WTC11 (cell line): Measurements from ENCODE around the gene SAP130. TPM values are rescaled to one million over a fixed set of nuclear protein-coding genes. Genes with fewer than 3 reads are reported as not detected.

ENCODE experiments used
- ATAC-seq: fragments of 200-7000 bp; cut with Tn5 transposase; 2 replicates; pipeline ENCODE4 v1.10.0; 2021; ENCODE audit warnings: mild to moderate bottlenecking, moderate library complexity
- CTCF ChIA-PET: fragments of 300-600 bp; sonication (Branson Sonifier 250); formaldehyde crosslinking; loops from one replicate; lab custom pipeline; 2021; ENCODE audit warnings: antibody characterized with exemption; lab: Charles Lee
- POLR2A ChIA-PET: fragments of 350-600 bp; sonication (Branson Sonifier 250); formaldehyde crosslinking; loops from one replicate; lab custom pipeline; 2021; ENCODE audit warnings: antibody characterized with exemption; lab: Charles Lee
- DNase-seq: peaks from one replicate; pipeline ENCODE4 v3.0.0; 2021; ENCODE audit warnings: low spot score
- H3K27ac Mint-ChIP-seq: 2 replicates; pipeline ENCODE4 v1.8.0; 2021; ENCODE audit warnings: mixed read lengths
- H3K27me3 Mint-ChIP-seq: 2 replicates; pipeline ENCODE4 v1.8.0; 2021; ENCODE audit warnings: low read depth, mild to moderate bottlenecking, moderate library complexity, mixed read lengths
- H3K36me3 Mint-ChIP-seq: 2 replicates; pipeline ENCODE4 v1.8.0; 2021; ENCODE audit warnings: mixed read lengths
- H3K4me1 Mint-ChIP-seq: 2 replicates; pipeline ENCODE4 v1.8.0; 2022; ENCODE audit warnings: mixed read lengths
- H3K4me3 Mint-ChIP-seq: 2 replicates; pipeline ENCODE4 v1.8.0; 2021; ENCODE audit warnings: mild to moderate bottlenecking, moderate library complexity, mixed read lengths
- H3K9me3 Mint-ChIP-seq: 2 replicates; pipeline ENCODE4 v1.8.0; 2021; ENCODE audit warnings: mixed read lengths
- CREB1 ChIP-seq: sonication (generic); formaldehyde crosslinking; IDR thresholded peaks from 2 replicates; pipeline ENCODE4 v1.8.0; 2023; ENCODE audit warnings: mild to moderate bottlenecking, missing genetic modification reagents
- CTCF ChIP-seq: fragments of 200-600 bp; IDR thresholded peaks from 2 replicates; pipeline ENCODE4 v1.8.0; 2022; ENCODE audit warnings: antibody characterized with exemption
- E2F4 ChIP-seq: sonication (generic); formaldehyde crosslinking; IDR thresholded peaks from 2 replicates; pipeline ENCODE4 v1.8.1; 2022; ENCODE audit warnings: low read depth, mild to moderate bottlenecking, moderate library complexity, missing genetic modification reagents, borderline replicate concordance
- EMX1 ChIP-seq: fragments of 250-450 bp; sonication (Bioruptor Pico); IDR thresholded peaks from 2 replicates; pipeline ENCODE4 v1.8.0; 2021; ENCODE audit warnings: mild to moderate bottlenecking
- ETV6 ChIP-seq: sonication (generic); formaldehyde crosslinking; IDR thresholded peaks from 2 replicates; pipeline ENCODE4 v1.8.1; 2022; ENCODE audit warnings: mild to moderate bottlenecking, missing genetic modification reagents
- FOXJ3 ChIP-seq: sonication (generic); formaldehyde crosslinking; IDR thresholded peaks from 2 replicates; pipeline ENCODE4 v1.9.0; 2021; ENCODE audit warnings: missing genetic modification reagents, mild to moderate bottlenecking, borderline replicate concordance
- FOXP1 ChIP-seq: sonication (generic); formaldehyde crosslinking; IDR thresholded peaks from 2 replicates; pipeline ENCODE4 v1.8.0; 2022; ENCODE audit warnings: missing genetic modification reagents, mild to moderate bottlenecking, moderate library complexity, borderline replicate concordance
- GABPB1 ChIP-seq: sonication (generic); formaldehyde crosslinking; IDR thresholded peaks from 2 replicates; pipeline ENCODE4 v1.8.1; 2023; ENCODE audit warnings: mild to moderate bottlenecking, missing genetic modification reagents
- GRHL2 ChIP-seq: fragments of 250-450 bp; sonication (Bioruptor Pico); IDR thresholded peaks from 2 replicates; pipeline ENCODE4 v1.8.0; 2022; ENCODE audit warnings: mild to moderate bottlenecking, moderate library complexity; ENCODE audit not compliant: insufficient replicate concordance, severe bottlenecking
- KAT7 ChIP-seq: sonication (generic); formaldehyde crosslinking; IDR thresholded peaks from 2 replicates; pipeline ENCODE4 v1.8.1; 2023; ENCODE audit warnings: missing genetic modification reagents, mild to moderate bottlenecking, borderline replicate concordance
- MAX ChIP-seq: sonication (generic); formaldehyde crosslinking; IDR thresholded peaks from 2 replicates; pipeline ENCODE4 v1.8.0; 2022; ENCODE audit warnings: mild to moderate bottlenecking, missing genetic modification reagents
- SMAD3 ChIP-seq: sonication (generic); formaldehyde crosslinking; IDR thresholded peaks from 2 replicates; pipeline ENCODE4 v1.8.0; 2022; ENCODE audit warnings: missing genetic modification reagents, mild to moderate bottlenecking, borderline replicate concordance
- SOX15 ChIP-seq: fragments of 250-450 bp; sonication (Bioruptor Pico); IDR thresholded peaks from 2 replicates; pipeline ENCODE4 v1.9.0; 2021; ENCODE audit warnings: mild to moderate bottlenecking
- SP1 ChIP-seq: sonication (generic); formaldehyde crosslinking; conservative IDR thresholded peaks from 2 replicates; pipeline ENCODE4 v1.8.1; 2022; ENCODE audit warnings: missing genetic modification reagents
- TCF7 ChIP-seq: sonication (generic); formaldehyde crosslinking; IDR thresholded peaks from 2 replicates; pipeline ENCODE4 v1.8.0; 2022; ENCODE audit warnings: mild to moderate bottlenecking, low read depth, missing genetic modification reagents, moderate library complexity
- USF2 ChIP-seq: sonication (generic); formaldehyde crosslinking; IDR thresholded peaks from 2 replicates; pipeline ENCODE4 v1.8.1; 2023; ENCODE audit warnings: mild to moderate bottlenecking, missing genetic modification reagents, moderate library complexity
- ZNF532 ChIP-seq: fragments of 250-450 bp; sonication (Bioruptor Pico); IDR thresholded peaks from 2 replicates; pipeline ENCODE4 v1.9.0; 2021; ENCODE audit warnings: mild to moderate bottlenecking, borderline replicate concordance
- ZNF671 ChIP-seq: fragments of 250-450 bp; sonication (Bioruptor Pico); IDR thresholded peaks from 2 replicates; pipeline ENCODE4 v1.8.0; 2021; ENCODE audit warnings: mild to moderate bottlenecking
- total RNA-seq: library from RNA; stranded (reverse); gene quantifications from 3 replicates; pipeline ENCODE4 v1.2.3, GENCODE V29; 2021

The SAP130 gene
- total RNA-seq, 1 experiment from 2014 or later: 45.6 TPM

- Mint-ChIP-seq H3K4me3 (no peak overlapping the region), H3K36me3 (peaks cover 16% of the 10 kb centered on the region), H3K27me3 (peaks cover 41% of the 10 kb centered on the region), H3K4me1 (no peaks in the 10 kb centered on the region), H3K9me3 (peaks cover 57% of the 10 kb centered on the region), H3K27ac (no peak overlapping the region)
- no peak for TF ChIP-seq FOXP1 (CRISPR knock-in tag)
- no peak for TF ChIP-seq EMX1
- no peak for TF ChIP-seq TCF7
- TF ChIP-seq ZNF671 (CRISPR knock-in tag): no peak
- TF ChIP-seq CTCF: no peak
- TF ChIP-seq SP1 (CRISPR knock-in tag): no peak
- TF ChIP-seq GABPB1 (CRISPR knock-in tag): no peak
- no peak for TF ChIP-seq USF2 (CRISPR knock-in tag)
- TF ChIP-seq MAX: no peak
- ATAC-seq (no peak), DNase-seq (no peak)
- CTCF ChIA-PET: interaction anchor here (0.5 kb wide), 1 partner anchor 17 kb away, joined by 3 read pairs; no protein-coding TSS in a partner anchor
- POLR2A ChIA-PET: no interaction called here
Measured at GRCh38 chr2:128036748-128037607, 9.1 kb upstream of the SAP130 start.

- no peak for DNase-seq
- no peak for ATAC-seq
- peaks cover 47% of the 10 kb centered on the region for H3K27me3 Mint-ChIP-seq
- ChIA-PET POLR2A (no interaction called here), CTCF (no interaction called here)
- no peak overlapping the region for H3K4me3 Mint-ChIP-seq
- peaks cover 10% of the 10 kb centered on the region for H3K36me3 Mint-ChIP-seq
- H3K4me1 Mint-ChIP-seq: peaks cover 5% of the 10 kb centered on the region
- H3K27ac Mint-ChIP-seq: no peak overlapping the region
- peaks cover 43% of the 10 kb centered on the region for H3K9me3 Mint-ChIP-seq
- TF ChIP-seq ZNF532 (CRISPR knock-in tag) (no peak), ETV6 (CRISPR knock-in tag) (no peak), KAT7 (CRISPR knock-in tag) (no peak), SMAD3 (CRISPR knock-in tag) (no peak), SOX15 (CRISPR knock-in tag) (no peak), MAX (no peak), GRHL2 (CRISPR knock-in tag) (no peak), CREB1 (CRISPR knock-in tag) (no peak), E2F4 (no peak), FOXJ3 (CRISPR knock-in tag) (no peak), FOXP1 (CRISPR knock-in tag) (no peak)
- TF ChIP-seq, all 79 proteins: peak for 0
Measured at GRCh38 chr2:128032092-128032491, 4.2 kb upstream of the SAP130 start.
